GM15510 (cell line): Measurements from ENCODE around the gene SETX.

Experiments
- POLR2A ChIP-seq: IDR thresholded peaks from 3 replicates; pipeline ENCODE4 v1.6.1; 2011; ENCODE audit warnings: borderline replicate concordance; ENCODE audit not compliant: insufficient read length; ENCODE audit errors: extremely low read depth

SETX gene

GRCh38 chr9:132260846-132261245, 93.9 kb downstream of the SETX start:
- no peak for TF ChIP-seq POLR2A

GRCh38 chr9:132250324-132251262, 104.2 kb downstream of the SETX start:
- TF ChIP-seq POLR2A = no peak

- no peak for TF ChIP-seq POLR2A
These were observed 105.1 kb downstream of the SETX start for GRCh38 chr9:132249690-132250089.

- no peak for TF ChIP-seq POLR2A
These were observed 105.7 kb downstream of the SETX start for GRCh38 chr9:132249123-132249522.

DNA sequence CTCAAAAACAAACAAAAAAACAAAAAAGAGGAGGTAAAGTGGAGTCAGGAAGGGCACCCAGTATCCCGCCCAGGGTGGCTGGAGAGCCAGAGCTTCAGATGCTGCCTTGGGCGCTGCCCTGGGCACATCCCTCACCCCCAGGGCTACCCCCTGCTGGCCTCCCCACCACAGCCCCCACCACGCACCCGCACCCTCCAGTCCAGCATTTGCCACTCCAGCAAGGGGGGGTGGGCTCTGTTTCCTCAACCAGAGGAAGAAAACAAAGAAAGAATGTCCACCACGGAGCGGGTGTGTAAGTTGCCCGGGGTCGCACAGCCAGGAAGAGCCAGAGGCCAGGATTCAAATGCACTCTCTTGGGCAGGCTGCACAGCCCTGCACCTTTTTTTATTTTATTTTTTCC, 106.8 kb downstream of the SETX start:
- no peak for TF ChIP-seq POLR2A

DNA sequence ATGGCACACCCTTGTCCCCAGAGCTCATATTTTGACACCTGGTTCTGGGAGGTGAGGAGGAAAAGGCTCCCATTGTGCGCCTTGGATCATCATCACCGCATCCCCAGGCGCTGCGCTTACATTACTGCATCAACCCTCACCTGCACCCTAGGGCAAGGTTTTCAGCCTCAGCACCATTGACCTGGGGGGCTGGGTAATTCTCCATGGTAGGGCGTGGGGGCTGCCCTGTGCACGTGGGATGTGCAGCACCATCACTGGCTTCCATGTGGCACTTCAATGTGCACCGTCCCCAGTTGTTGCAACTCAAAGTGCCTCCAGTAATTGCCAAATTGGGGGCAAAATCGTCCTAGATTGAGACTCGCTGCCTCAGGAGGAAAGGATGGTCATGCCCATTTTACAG, 109.3 kb downstream of the SETX start:
- no peak for TF ChIP-seq POLR2A

GRCh38 chr9:132244582-132245455, 110.0 kb downstream of the SETX start:
- no peak for TF ChIP-seq POLR2A

- TF ChIP-seq POLR2A = no peak
These were observed 111.4 kb downstream of the SETX start for GRCh38 chr9:132243156-132244074.

GRCh38 chr9:132242621-132243155, 112.1 kb downstream of the SETX start:
- no peak for TF ChIP-seq POLR2A

DNA sequence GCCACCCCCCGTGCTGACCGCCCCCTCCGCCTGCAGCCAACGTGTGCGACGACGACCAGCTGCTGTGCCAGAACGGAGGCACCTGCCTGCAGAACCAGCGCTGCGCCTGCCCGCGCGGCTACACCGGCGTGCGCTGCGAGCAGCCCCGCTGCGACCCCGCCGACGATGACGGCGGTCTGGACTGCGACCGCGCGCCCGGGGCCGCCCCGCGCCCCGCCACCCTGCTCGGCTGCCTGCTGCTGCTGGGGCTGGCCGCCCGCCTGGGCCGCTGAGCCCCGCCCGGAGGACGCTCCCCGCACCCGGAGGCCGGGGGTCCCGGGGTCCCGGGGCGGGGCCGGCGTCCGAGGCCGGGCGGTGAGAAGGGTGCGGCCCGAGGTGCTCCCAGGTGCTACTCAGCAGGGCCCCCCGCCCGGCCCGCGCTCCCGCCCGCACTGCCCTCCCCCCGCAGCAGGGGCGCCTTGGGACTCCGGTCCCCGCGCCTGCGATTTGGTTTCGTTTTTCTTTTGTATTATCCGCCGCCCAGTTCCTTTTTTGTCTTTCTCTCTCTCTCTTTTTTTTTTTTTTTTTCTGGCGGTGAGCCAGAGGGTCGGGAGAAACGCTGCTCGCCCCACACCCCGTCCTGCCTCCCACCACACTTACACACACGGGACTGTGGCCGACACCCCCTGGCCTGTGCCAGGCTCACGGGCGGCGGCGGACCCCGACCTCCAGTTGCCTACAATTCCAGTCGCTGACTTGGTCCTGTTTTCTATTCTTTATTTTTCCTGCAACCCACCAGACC, 112.8 kb downstream of the SETX start:
- no peak for TF ChIP-seq POLR2A

GRCh38 chr9:132241483-132241839, 113.3 kb downstream of the SETX start:
- peak; percentile 27 for TF ChIP-seq POLR2A

DNA sequence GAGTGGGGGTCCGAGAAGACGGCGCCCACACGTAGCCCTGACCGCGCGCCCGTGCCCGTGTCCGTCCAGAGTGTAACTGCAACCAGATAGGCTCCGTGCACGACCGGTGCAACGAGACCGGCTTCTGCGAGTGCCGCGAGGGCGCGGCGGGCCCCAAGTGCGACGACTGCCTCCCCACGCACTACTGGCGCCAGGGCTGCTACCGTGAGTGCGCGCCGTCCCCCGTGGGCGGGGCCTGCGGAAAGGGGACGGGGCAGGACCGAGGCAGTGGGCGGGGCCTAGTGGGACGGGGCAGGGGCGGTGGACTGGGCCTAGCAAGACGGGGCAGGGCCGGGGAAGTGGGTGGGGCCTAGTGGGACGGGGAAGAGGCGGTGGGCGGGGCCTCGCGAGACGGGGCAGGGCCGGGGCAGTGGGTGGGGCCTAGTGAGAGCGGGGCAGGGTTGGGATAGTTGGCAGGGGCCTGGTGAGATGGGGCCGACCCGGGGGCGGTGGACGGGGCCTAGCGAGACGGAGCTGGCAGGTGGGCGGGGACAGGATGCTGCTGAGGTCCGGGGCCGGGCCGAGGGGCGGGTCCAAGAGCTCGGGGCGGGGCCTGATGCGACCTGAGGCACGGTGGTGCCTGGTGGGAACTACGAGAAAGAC, 113.8 kb downstream of the SETX start:
- no peak for TF ChIP-seq POLR2A
